ENCODE data around the gene HDAC4. TPM values are rescaled to one million over a fixed set of nuclear protein-coding genes. Genes with fewer than 3 reads are reported as not detected.

The HDAC4 gene
- total and polyA plus RNA-seq, 4 donors: 2.9 to 37.2 (median 4.4) TPM

DNA sequence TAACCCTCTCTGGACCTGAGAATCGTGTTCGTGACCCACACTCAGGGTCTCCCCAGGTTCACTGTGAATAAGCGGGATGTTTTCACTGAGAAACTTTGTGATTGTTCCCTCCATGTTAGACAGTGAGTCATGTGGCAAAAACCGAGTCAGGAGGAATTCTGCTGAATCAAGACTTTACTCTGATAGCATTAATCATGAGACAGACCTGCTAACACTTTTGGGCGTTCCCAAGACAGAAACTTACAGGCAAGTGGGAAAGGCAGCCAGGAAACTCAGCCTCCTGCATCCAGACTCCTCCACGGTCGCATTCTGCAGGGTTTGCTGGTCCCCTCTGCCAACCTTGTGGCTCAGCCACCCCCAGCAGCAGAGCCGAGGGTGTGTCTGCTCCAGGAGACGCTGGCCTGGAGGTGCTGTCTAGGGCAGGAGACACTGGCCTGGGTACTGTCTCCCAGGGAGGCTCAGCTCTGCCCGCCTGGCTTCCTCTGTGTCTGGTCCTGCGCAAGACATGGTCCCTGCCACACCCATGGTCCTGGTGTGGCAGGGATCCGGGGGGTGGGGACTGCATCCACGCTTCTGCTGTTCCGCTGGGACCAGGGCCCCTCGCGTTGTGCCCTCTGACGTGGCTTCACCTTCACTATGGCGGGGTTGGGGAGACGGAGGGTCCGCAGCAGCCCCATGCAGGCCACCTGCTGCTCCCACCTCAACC lies 375.6 kb downstream of the HDAC4 start:
- no peak overlapping the region for H3K27ac ChIP-seq (ENCODE audit: low read depth in 1 of 2, low read length in 2 of 2)
- no peaks in the 10 kb centered on the region for H3K9me3 ChIP-seq (ENCODE audit: control insufficient read depth in 4 of 4, low read length in 3 of 4)
- no peak overlapping the region for H3K9ac ChIP-seq (ENCODE audit: low read depth in 1 of 2, low read length in 2 of 2)
- no peak for DNase-seq (ENCODE audit: low spot score)
- no peak overlapping the region for H3K4me3 ChIP-seq (ENCODE audit: low read depth in 1 of 3, low read length in 3 of 3)
- no peaks in the 10 kb centered on the region for H3K36me3 ChIP-seq (ENCODE audit: control insufficient read depth in 4 of 4, insufficient read depth in 3 of 4, low read depth in 1 of 4, low read length in 3 of 4)
- no peaks in the 10 kb centered on the region for H3K27me3 ChIP-seq (ENCODE audit: control insufficient read depth in 4 of 4, insufficient read depth in 4 of 4, low read length in 3 of 4)
- TF ChIP-seq, protein P1, sequence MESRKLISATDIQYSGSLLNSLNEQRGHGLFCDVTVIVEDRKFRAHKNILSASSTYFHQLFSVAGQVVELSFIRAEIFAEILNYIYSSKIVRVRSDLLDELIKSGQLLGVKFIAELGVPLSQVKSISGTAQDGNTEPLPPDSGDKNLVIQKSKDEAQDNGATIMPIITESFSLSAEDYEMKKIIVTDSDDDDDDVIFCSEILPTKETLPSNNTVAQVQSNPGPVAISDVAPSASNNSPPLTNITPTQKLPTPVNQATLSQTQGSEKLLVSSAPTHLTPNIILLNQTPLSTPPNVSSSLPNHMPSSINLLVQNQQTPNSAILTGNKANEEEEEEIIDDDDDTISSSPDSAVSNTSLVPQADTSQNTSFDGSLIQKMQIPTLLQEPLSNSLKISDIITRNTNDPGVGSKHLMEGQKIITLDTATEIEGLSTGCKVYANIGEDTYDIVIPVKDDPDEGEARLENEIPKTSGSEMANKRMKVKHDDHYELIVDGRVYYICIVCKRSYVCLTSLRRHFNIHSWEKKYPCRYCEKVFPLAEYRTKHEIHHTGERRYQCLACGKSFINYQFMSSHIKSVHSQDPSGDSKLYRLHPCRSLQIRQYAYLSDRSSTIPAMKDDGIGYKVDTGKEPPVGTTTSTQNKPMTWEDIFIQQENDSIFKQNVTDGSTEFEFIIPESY (IDR thresholded peaks at IDR 0.05): no peak
- TF ChIP-seq YY1 (IDR thresholded peaks at IDR 0.05): no peak
- no peak for TF ChIP-seq SP1 (IDR thresholded peaks at IDR 0.05)
- TF ChIP-seq, protein P2, sequence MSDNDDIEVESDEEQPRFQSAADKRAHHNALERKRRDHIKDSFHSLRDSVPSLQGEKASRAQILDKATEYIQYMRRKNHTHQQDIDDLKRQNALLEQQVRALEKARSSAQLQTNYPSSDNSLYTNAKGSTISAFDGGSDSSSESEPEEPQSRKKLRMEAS (IDR thresholded peaks at IDR 0.05): no peak
- TF ChIP-seq FOXA2 (IDR thresholded peaks at IDR 0.05): no peak
- TF ChIP-seq, protein P3, sequence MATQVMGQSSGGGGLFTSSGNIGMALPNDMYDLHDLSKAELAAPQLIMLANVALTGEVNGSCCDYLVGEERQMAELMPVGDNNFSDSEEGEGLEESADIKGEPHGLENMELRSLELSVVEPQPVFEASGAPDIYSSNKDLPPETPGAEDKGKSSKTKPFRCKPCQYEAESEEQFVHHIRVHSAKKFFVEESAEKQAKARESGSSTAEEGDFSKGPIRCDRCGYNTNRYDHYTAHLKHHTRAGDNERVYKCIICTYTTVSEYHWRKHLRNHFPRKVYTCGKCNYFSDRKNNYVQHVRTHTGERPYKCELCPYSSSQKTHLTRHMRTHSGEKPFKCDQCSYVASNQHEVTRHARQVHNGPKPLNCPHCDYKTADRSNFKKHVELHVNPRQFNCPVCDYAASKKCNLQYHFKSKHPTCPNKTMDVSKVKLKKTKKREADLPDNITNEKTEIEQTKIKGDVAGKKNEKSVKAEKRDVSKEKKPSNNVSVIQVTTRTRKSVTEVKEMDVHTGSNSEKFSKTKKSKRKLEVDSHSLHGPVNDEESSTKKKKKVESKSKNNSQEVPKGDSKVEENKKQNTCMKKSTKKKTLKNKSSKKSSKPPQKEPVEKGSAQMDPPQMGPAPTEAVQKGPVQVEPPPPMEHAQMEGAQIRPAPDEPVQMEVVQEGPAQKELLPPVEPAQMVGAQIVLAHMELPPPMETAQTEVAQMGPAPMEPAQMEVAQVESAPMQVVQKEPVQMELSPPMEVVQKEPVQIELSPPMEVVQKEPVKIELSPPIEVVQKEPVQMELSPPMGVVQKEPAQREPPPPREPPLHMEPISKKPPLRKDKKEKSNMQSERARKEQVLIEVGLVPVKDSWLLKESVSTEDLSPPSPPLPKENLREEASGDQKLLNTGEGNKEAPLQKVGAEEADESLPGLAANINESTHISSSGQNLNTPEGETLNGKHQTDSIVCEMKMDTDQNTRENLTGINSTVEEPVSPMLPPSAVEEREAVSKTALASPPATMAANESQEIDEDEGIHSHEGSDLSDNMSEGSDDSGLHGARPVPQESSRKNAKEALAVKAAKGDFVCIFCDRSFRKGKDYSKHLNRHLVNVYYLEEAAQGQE (IDR thresholded peaks at IDR 0.05): no peak
- TF ChIP-seq EGR1 (IDR thresholded peaks at IDR 0.05; ENCODE audit: low read depth in 2 of 2): no peak
- TF ChIP-seq HNF4G (IDR thresholded peaks at IDR 0.05): no peak
- TF ChIP-seq GABPA (IDR thresholded peaks at IDR 0.05 in 1 of 2, conservative IDR thresholded peaks at IDR 0.05 in 1 of 2): no peak
- TF ChIP-seq, protein P4, sequence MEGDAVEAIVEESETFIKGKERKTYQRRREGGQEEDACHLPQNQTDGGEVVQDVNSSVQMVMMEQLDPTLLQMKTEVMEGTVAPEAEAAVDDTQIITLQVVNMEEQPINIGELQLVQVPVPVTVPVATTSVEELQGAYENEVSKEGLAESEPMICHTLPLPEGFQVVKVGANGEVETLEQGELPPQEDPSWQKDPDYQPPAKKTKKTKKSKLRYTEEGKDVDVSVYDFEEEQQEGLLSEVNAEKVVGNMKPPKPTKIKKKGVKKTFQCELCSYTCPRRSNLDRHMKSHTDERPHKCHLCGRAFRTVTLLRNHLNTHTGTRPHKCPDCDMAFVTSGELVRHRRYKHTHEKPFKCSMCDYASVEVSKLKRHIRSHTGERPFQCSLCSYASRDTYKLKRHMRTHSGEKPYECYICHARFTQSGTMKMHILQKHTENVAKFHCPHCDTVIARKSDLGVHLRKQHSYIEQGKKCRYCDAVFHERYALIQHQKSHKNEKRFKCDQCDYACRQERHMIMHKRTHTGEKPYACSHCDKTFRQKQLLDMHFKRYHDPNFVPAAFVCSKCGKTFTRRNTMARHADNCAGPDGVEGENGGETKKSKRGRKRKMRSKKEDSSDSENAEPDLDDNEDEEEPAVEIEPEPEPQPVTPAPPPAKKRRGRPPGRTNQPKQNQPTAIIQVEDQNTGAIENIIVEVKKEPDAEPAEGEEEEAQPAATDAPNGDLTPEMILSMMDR (IDR thresholded peaks at IDR 0.05; ENCODE audit: low read depth, low read length, missing input control): no peak
- no peak for TF ChIP-seq RXRA (IDR thresholded peaks at IDR 0.05)
- TF ChIP-seq RAD21 (IDR thresholded peaks at IDR 0.05): no peak
- TF ChIP-seq NR2F2 (IDR thresholded peaks at IDR 0.05): no peak
- H3K4me1 ChIP-seq (ENCODE audit: control insufficient read depth in 4 of 4, insufficient read depth in 4 of 4, low read length in 3 of 4): no peaks in the 10 kb centered on the region
- WGBS: 79% methylated on average over 20 of the region's 20 CpGs

DNA sequence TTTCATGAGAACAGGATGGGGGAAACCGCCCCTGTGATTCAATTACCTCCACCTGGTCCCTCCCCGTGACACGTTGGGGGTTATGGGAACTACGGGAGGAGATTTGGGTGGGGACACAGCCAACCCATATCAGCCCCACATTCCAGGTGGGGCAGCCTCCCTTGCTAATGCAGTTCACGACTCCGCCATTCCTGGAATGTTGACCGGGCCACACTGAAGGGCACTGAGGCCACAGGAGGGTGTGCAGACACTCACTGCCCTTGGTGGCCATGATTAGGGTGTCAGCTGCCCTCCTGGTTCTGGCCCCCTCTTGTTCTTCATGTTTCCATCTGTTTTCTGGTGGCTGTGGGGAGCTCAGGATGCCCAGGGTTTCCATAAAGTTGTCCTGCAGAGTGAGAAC lies 376.6 kb downstream of the HDAC4 start:
- no peak overlapping the region for H3K4me3 ChIP-seq (ENCODE audit: low read depth in 1 of 3, low read length in 3 of 3)
- H3K36me3 ChIP-seq (ENCODE audit: control insufficient read depth in 4 of 4, insufficient read depth in 3 of 4, low read depth in 1 of 4, low read length in 3 of 4): no peaks in the 10 kb centered on the region
- DNase-seq (ENCODE audit: low spot score): no peak
- H3K27me3 ChIP-seq (ENCODE audit: control insufficient read depth in 4 of 4, insufficient read depth in 4 of 4, low read length in 3 of 4): peaks cover 0 to 1% (median 0%) of the 10 kb centered on the region in 4 donors
- 80% methylated on average over 7 of the region's 7 CpGs for WGBS
- no peaks in the 10 kb centered on the region for H3K9me3 ChIP-seq (ENCODE audit: control insufficient read depth in 4 of 4, low read length in 3 of 4)
- no peak overlapping the region for H3K27ac ChIP-seq (ENCODE audit: low read depth in 1 of 2, low read length in 2 of 2)
- H3K4me1 ChIP-seq (ENCODE audit: control insufficient read depth in 4 of 4, insufficient read depth in 4 of 4, low read length in 3 of 4): no peaks in the 10 kb centered on the region
- no peak overlapping the region for H3K9ac ChIP-seq (ENCODE audit: low read depth in 1 of 2, low read length in 2 of 2)
- TF ChIP-seq HNF4G (IDR thresholded peaks at IDR 0.05) (no peak), NR2F2 (IDR thresholded peaks at IDR 0.05) (no peak), JUND (IDR thresholded peaks at IDR 0.05) (no peak), FOXA1 (IDR thresholded peaks at IDR 0.05) (no peak), TAF1 (conservative IDR thresholded peaks at IDR 0.05) (no peak), RAD21 (IDR thresholded peaks at IDR 0.05) (no peak)
- TF ChIP-seq, protein P2 (IDR thresholded peaks at IDR 0.05): no peak
- TF ChIP-seq, protein P4 (IDR thresholded peaks at IDR 0.05; ENCODE audit: low read depth, low read length, missing input control): no peak
- TF ChIP-seq, protein P3 (IDR thresholded peaks at IDR 0.05): no peak
- TF ChIP-seq, protein P5, sequence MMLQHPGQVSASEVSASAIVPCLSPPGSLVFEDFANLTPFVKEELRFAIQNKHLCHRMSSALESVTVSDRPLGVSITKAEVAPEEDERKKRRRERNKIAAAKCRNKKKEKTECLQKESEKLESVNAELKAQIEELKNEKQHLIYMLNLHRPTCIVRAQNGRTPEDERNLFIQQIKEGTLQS (IDR thresholded peaks at IDR 0.05): no peak
